GM18870 (cell line): Measurements from ENCODE around the gene DIP2C.
"Not testable (repeated sequence)": the region's sequence is repeated elsewhere in the genome, so short reads cannot be mapped to it uniquely, and the experiment has no call there.

Experiments
- ATAC-seq: cut with Tn5 transposase; IDR thresholded peaks from one replicate; pipeline ENCODE4 v1.9.1; 2021; ENCODE audit warnings: moderate library complexity; ENCODE audit not compliant: unreplicated experiment

The DIP2C gene

GRCh38 chr10:543862-544822 lies 145.3 kb downstream of the DIP2C start:
- no peak for ATAC-seq

- ATAC-seq: no peak
These were observed 146.3 kb downstream of the DIP2C start for GRCh38 chr10:543131-543530.

- no peak for ATAC-seq
These were observed 147.6 kb downstream of the DIP2C start for GRCh38 chr10:541750-542371.

GRCh38 chr10:541041-541440 lies 148.4 kb downstream of the DIP2C start:
- no peak for ATAC-seq

GRCh38 chr10:538895-539294 lies 150.6 kb downstream of the DIP2C start:
- no peak for ATAC-seq

- ATAC-seq: no peak
These were observed 152.5 kb downstream of the DIP2C start for GRCh38 chr10:536935-537334.

GRCh38 chr10:536371-536925 lies 153.0 kb downstream of the DIP2C start:
- ATAC-seq: no peak

- no peak for ATAC-seq
These were observed 153.5 kb downstream of the DIP2C start for GRCh38 chr10:535952-536351.

- no peak for ATAC-seq
These were observed 154.4 kb downstream of the DIP2C start for GRCh38 chr10:535051-535450.

GRCh38 chr10:534047-534566 lies 155.4 kb downstream of the DIP2C start:
- no peak for ATAC-seq

- ATAC-seq: no peak
These were observed 155.9 kb downstream of the DIP2C start for GRCh38 chr10:533611-534010.

GRCh38 chr10:533186-533585 lies 156.3 kb downstream of the DIP2C start:
- no peak for ATAC-seq

- ATAC-seq: not testable (repeated sequence)
These were observed 157.1 kb downstream of the DIP2C start for GRCh38 chr10:532331-532730.

GRCh38 chr10:531541-531940 lies 157.9 kb downstream of the DIP2C start:
- no peak for ATAC-seq

- ATAC-seq: no peak
These were observed 158.8 kb downstream of the DIP2C start for GRCh38 chr10:530717-531116.

GRCh38 chr10:529468-530230 lies 159.8 kb downstream of the DIP2C start:
- ATAC-seq: no peak

GRCh38 chr10:528173-529165 lies 161.0 kb downstream of the DIP2C start:
- no peak for ATAC-seq

GRCh38 chr10:527416-527815 lies 162.1 kb downstream of the DIP2C start:
- ATAC-seq: no peak

- no peak for ATAC-seq
These were observed 162.7 kb downstream of the DIP2C start for GRCh38 chr10:526651-527312.
